ENCODE results near the gene SYNM. TPM values are rescaled to one million over a fixed set of nuclear protein-coding genes. Genes with fewer than 3 reads are reported as not detected.

SYNM gene
- total and polyA plus RNA-seq, 2 donors from 2014 or later: 4.5 to 23.2 TPM

GRCh38 chr15:99145005-99145404 is 40.1 kb downstream of the SYNM start:
- no peak overlapping the region for H3K27ac ChIP-seq (ENCODE audit: low read depth in 2 of 2, low read length in 2 of 2)
- intact Hi-C loops (cut with DNase I): no loop called here
- no peaks in the 10 kb centered on the region for H3K4me1 ChIP-seq (ENCODE audit: control insufficient read depth in 2 of 3, insufficient read depth in 2 of 3, low read depth in 1 of 3, low read length in 3 of 3)
- H3K27me3 ChIP-seq (ENCODE audit: control insufficient read depth, insufficient read depth, low read length): no peaks in the 10 kb centered on the region
- no peaks in the 10 kb centered on the region for H3K9me3 ChIP-seq (ENCODE audit: control insufficient read depth in 2 of 3, insufficient read depth in 1 of 3, low read length in 3 of 3)
- H3K36me3 ChIP-seq (ENCODE audit: control insufficient read depth in 2 of 3, insufficient read depth in 3 of 3, low read length in 3 of 3): no peaks in the 10 kb centered on the region
- FAIRE-seq (no peak), DNase-seq (no peak)
- no peak overlapping the region for H3K9ac ChIP-seq (ENCODE audit: low read length in 3 of 3)
- TF ChIP-seq CTCF (IDR thresholded peaks at IDR 0.05; ENCODE audit: borderline replicate concordance, extremely low read depth, insufficient read depth): no peak
- H3K4me3 ChIP-seq (ENCODE audit: low read length in 3 of 3): no peak overlapping the region

GRCh38 chr15:99145778-99146177 is 40.9 kb downstream of the SYNM start:
- H3K4me3 ChIP-seq (ENCODE audit: low read length in 3 of 3): no peak overlapping the region
- no peaks in the 10 kb centered on the region for H3K36me3 ChIP-seq (ENCODE audit: control insufficient read depth in 2 of 3, insufficient read depth in 3 of 3, low read length in 3 of 3)
- no peak overlapping the region for H3K9ac ChIP-seq (ENCODE audit: low read length in 3 of 3)
- DNase-seq (no peak), FAIRE-seq (no peak)
- H3K27me3 ChIP-seq (ENCODE audit: control insufficient read depth, insufficient read depth, low read length): no peaks in the 10 kb centered on the region
- H3K27ac ChIP-seq (ENCODE audit: low read depth in 2 of 2, low read length in 2 of 2): no peak overlapping the region
- H3K4me1 ChIP-seq (ENCODE audit: control insufficient read depth in 2 of 3, insufficient read depth in 2 of 3, low read depth in 1 of 3, low read length in 3 of 3): no peaks in the 10 kb centered on the region
- intact Hi-C loops (cut with DNase I): no loop called here
- no peaks in the 10 kb centered on the region for H3K9me3 ChIP-seq (ENCODE audit: control insufficient read depth in 2 of 3, insufficient read depth in 1 of 3, low read length in 3 of 3)
- no peak for TF ChIP-seq CTCF (IDR thresholded peaks at IDR 0.05; ENCODE audit: borderline replicate concordance, extremely low read depth, insufficient read depth)

GRCh38 chr15:99146661-99147060 is 41.8 kb downstream of the SYNM start:
- Histone ChIP-seq H3K9ac (ENCODE audit: low read length in 3 of 3) (no peak overlapping the region), H3K27ac (ENCODE audit: low read depth in 2 of 2, low read length in 2 of 2) (no peak overlapping the region), H3K4me3 (ENCODE audit: low read length in 3 of 3) (no peak overlapping the region), H3K9me3 (ENCODE audit: control insufficient read depth in 2 of 3, insufficient read depth in 1 of 3, low read length in 3 of 3) (no peaks in the 10 kb centered on the region), H3K36me3 (ENCODE audit: control insufficient read depth in 2 of 3, insufficient read depth in 3 of 3, low read length in 3 of 3) (no peaks in the 10 kb centered on the region), H3K4me1 (ENCODE audit: control insufficient read depth in 2 of 3, insufficient read depth in 2 of 3, low read depth in 1 of 3, low read length in 3 of 3) (no peaks in the 10 kb centered on the region), H3K27me3 (ENCODE audit: control insufficient read depth, insufficient read depth, low read length) (no peaks in the 10 kb centered on the region)
- no peak for FAIRE-seq
- intact Hi-C loops (cut with DNase I): no loop called here
- DNase-seq: no peak
- no peak for TF ChIP-seq CTCF (IDR thresholded peaks at IDR 0.05; ENCODE audit: borderline replicate concordance, extremely low read depth, insufficient read depth)

GRCh38 chr15:99148851-99149276 is 44.0 kb downstream of the SYNM start:
- Histone ChIP-seq H3K27ac (ENCODE audit: low read depth in 2 of 2, low read length in 2 of 2) (no peak overlapping the region), H3K9ac (ENCODE audit: low read length in 3 of 3) (no peak overlapping the region)
- no peak for FAIRE-seq

More at GRCh38 chr15:99148851-99149276, 44.0 kb downstream of the SYNM start:
- H3K4me1 ChIP-seq (ENCODE audit: control insufficient read depth in 2 of 3, insufficient read depth in 2 of 3, low read depth in 1 of 3, low read length in 3 of 3): no peaks in the 10 kb centered on the region
- intact Hi-C loops (cut with DNase I): no loop called here
- no peaks in the 10 kb centered on the region for H3K9me3 ChIP-seq (ENCODE audit: control insufficient read depth in 2 of 3, insufficient read depth in 1 of 3, low read length in 3 of 3)
- no peaks in the 10 kb centered on the region for H3K36me3 ChIP-seq (ENCODE audit: control insufficient read depth in 2 of 3, insufficient read depth in 3 of 3, low read length in 3 of 3)
- DNase-seq: no peak
- no peak overlapping the region for H3K4me3 ChIP-seq (ENCODE audit: low read length in 3 of 3)
- TF ChIP-seq CTCF (IDR thresholded peaks at IDR 0.05; ENCODE audit: borderline replicate concordance, extremely low read depth, insufficient read depth): no peak
- H3K27me3 ChIP-seq (ENCODE audit: control insufficient read depth, insufficient read depth, low read length): no peaks in the 10 kb centered on the region

Measured in kidney (tissue), 14 donors.